Endometrial microvascular endothelial cells (primary cell): ENCODE measurements around the gene SUMF2. TPM values are rescaled to one million over a fixed set of nuclear protein-coding genes. Genes with fewer than 3 reads are reported as not detected.
"Not testable (repeated sequence)": the region's sequence is repeated elsewhere in the genome, so short reads cannot be mapped to it uniquely, and the experiment has no call there.

Experiments used
- in situ Hi-C: cut with HindIII; loops from 2 replicates; pipeline ENCODE4 v1.10.0; 2017; ENCODE audit warnings: low sequenced_read_pairs, low pct_unique_long_range_greater_than_20kb; ENCODE audit errors: inconsistent ontology term
- total RNA-seq: library from RNA; depleted of rRNA; stranded (reverse); fragments of >200 nt; gene quantifications from one replicate; pipeline ENCODE4 v1.2.3, GENCODE V29; 2015; ENCODE audit errors: inconsistent ontology term

SUMF2 gene
- total RNA-seq, 1 donor from 2014 or later: 120 TPM

GRCh38 chr7:56098187-56099008 lies 34.3 kb downstream of the SUMF2 start:
- in situ Hi-C loops: not testable (repeated sequence)

GRCh38 chr7:56099653-56100052 lies 35.6 kb downstream of the SUMF2 start:
- in situ Hi-C loops: no loop called here

GRCh38 chr7:56104138-56104537 lies 40.1 kb downstream of the SUMF2 start:
- in situ Hi-C loops: not testable (repeated sequence)

GRCh38 chr7:56105508-56105907 lies 41.4 kb downstream of the SUMF2 start:
- in situ Hi-C loops: no loop called here

- in situ Hi-C loops: no loop called here
These were observed 42.3 kb downstream of the SUMF2 start, which contains the start of gene CHCHD2 for GRCh38 chr7:56106108-56107073. CHCHD2 (minus strand) TSS chr7:56106476; CDS start chr7:56106413, 63 bp downstream.

- in situ Hi-C loops: no loop called here
These were observed 43.8 kb downstream of the SUMF2 start for GRCh38 chr7:56107954-56108258.

GRCh38 chr7:56110611-56111010 lies 46.5 kb downstream of the SUMF2 start:
- in situ Hi-C loops: no loop called here

GRCh38 chr7:56112244-56112643 lies 48.2 kb downstream of the SUMF2 start:
- in situ Hi-C loops: not testable (repeated sequence)

GRCh38 chr7:56115852-56116538 lies 51.9 kb downstream of the SUMF2 start, which contains the start of gene NUPR2:
NUPR2 (minus strand) TSS chr7:56116417; CDS start chr7:56116314, 103 bp downstream.
- in situ Hi-C loops: no loop called here

GRCh38 chr7:56121440-56121839 lies 57.4 kb downstream of the SUMF2 start:
- in situ Hi-C loops: no loop called here

- in situ Hi-C loops: no loop called here
These were observed 60.9 kb downstream of the SUMF2 start for GRCh38 chr7:56124981-56125380.

- in situ Hi-C loops: no loop called here
These were observed 61.7 kb downstream of the SUMF2 start for GRCh38 chr7:56125831-56126230.

- in situ Hi-C loops: no loop called here
These were observed 63.3 kb downstream of the SUMF2 start for GRCh38 chr7:56127241-56127975.

Other genes starting within 250 kb of the SUMF2 start
- not detected for gene SEPTIN14, start 201.5 kb upstream of the SUMF2 start, total RNA-seq
- 1.7 TPM for gene ZNF713, start 176.8 kb upstream of the SUMF2 start, total RNA-seq
- 7.1 TPM for gene MRPS17, start 112.4 kb upstream of the SUMF2 start, total RNA-seq
- gene NIPSNAP2, start 99.7 kb upstream of the SUMF2 start, total RNA-seq: 54.8 TPM
- 61.0 TPM for gene PSPH, start 12.8 kb upstream of the SUMF2 start, total RNA-seq
- gene CCT6A, start 12.5 kb upstream of the SUMF2 start, total RNA-seq: 196 TPM
- not detected for gene PHKG1, start 28.7 kb downstream of the SUMF2 start, total RNA-seq
- gene CHCHD2, start 42.2 kb downstream of the SUMF2 start, total RNA-seq: 433 TPM
- gene NUPR2, start 52.1 kb downstream of the SUMF2 start, total RNA-seq: not detected